SK-N-SH treated with all-trans-retinoic acid at 6 μM for 48 hours (cell line): Measurements from ENCODE around the gene MYH6.

ENCODE experiments used
- ATAC-seq: fragments of 200-7000 bp; cut with Tn5 transposase; 3 replicates; pipeline ENCODE4 v1.9.1; 2020; ENCODE audit warnings: mild to moderate bottlenecking, moderate library complexity
- BACH2 ChIP-seq: fragments of 250-450 bp; sonication (Bioruptor Pico); IDR thresholded peaks from 2 replicates; pipeline ENCODE4 v1.9.0; 2021; ENCODE audit warnings: mild to moderate bottlenecking, borderline replicate concordance
- CREB5 ChIP-seq: fragments of 250-450 bp; sonication (Bioruptor Pico); IDR thresholded peaks from 2 replicates; pipeline ENCODE4 v1.5.1; 2020; ENCODE audit warnings: low read depth, mild to moderate bottlenecking, moderate library complexity
- CSDC2 ChIP-seq: fragments of 250-450 bp; sonication (Bioruptor Pico); IDR thresholded peaks from 2 replicates; pipeline ENCODE4 v1.5.0; 2020; ENCODE audit warnings: mild to moderate bottlenecking, moderate library complexity
- ESRRG ChIP-seq: fragments of 250-450 bp; sonication (Bioruptor Pico); IDR thresholded peaks from 2 replicates; pipeline ENCODE4 v1.6.1; 2021; ENCODE audit warnings: mild to moderate bottlenecking
- PATZ1 ChIP-seq: fragments of 250-450 bp; sonication (Bioruptor Pico); IDR thresholded peaks from 2 replicates; pipeline ENCODE4 v1.8.0; 2020; ENCODE audit warnings: mild to moderate bottlenecking, moderate library complexity, borderline replicate concordance
- POU6F1 ChIP-seq: fragments of 250-450 bp; sonication (Bioruptor Pico); IDR thresholded peaks from 2 replicates; pipeline ENCODE4 v1.8.0; 2021; ENCODE audit warnings: low read depth, mild to moderate bottlenecking, moderate library complexity, borderline replicate concordance
- PPARA ChIP-seq: fragments of 250-450 bp; sonication (Bioruptor Pico); IDR thresholded peaks from 2 replicates; pipeline ENCODE4 v1.5.0; 2020; ENCODE audit warnings: mild to moderate bottlenecking, borderline replicate concordance
- RARB ChIP-seq: fragments of 250-450 bp; sonication (Bioruptor Pico); IDR thresholded peaks from 2 replicates; pipeline ENCODE4 v1.8.0; 2021; ENCODE audit warnings: mild to moderate bottlenecking, moderate library complexity
- SNAI2 ChIP-seq: fragments of 250-450 bp; sonication (Bioruptor Pico); IDR thresholded peaks from 2 replicates; pipeline ENCODE4 v1.5.0; 2020; ENCODE audit warnings: mild to moderate bottlenecking, moderate library complexity
- TCF4 ChIP-seq: fragments of 250-450 bp; sonication (Bioruptor Pico); IDR thresholded peaks from 2 replicates; pipeline ENCODE4 v1.8.0; 2021; ENCODE audit warnings: mild to moderate bottlenecking, moderate library complexity, borderline replicate concordance
- ZC3H10 ChIP-seq: fragments of 250-450 bp; sonication (Bioruptor Pico); IDR thresholded peaks from 2 replicates; pipeline ENCODE4 v1.5.1; 2021; ENCODE audit warnings: mild to moderate bottlenecking, moderate library complexity
- ZFP3 ChIP-seq: fragments of 250-450 bp; sonication (Bioruptor Pico); IDR thresholded peaks from 2 replicates; pipeline ENCODE4 v1.5.0; 2020; ENCODE audit warnings: mild to moderate bottlenecking, moderate library complexity
- ZFP30 ChIP-seq: fragments of 450-650 bp; formaldehyde crosslinking; IDR thresholded peaks from 2 replicates; pipeline ENCODE4 v1.5.0; 2022; ENCODE audit warnings: mild to moderate bottlenecking, moderate library complexity
- ZNF565 ChIP-seq: fragments of 450-650 bp; formaldehyde crosslinking; conservative IDR thresholded peaks from 2 replicates; pipeline ENCODE4 v1.5.0; 2020; ENCODE audit warnings: low read depth, mild to moderate bottlenecking, moderate library complexity
- ZNF70 ChIP-seq: fragments of 450-650 bp; formaldehyde crosslinking; IDR thresholded peaks from 2 replicates; pipeline ENCODE4 v1.5.0; 2020; ENCODE audit warnings: mild to moderate bottlenecking, moderate library complexity
- ZNF8 ChIP-seq: fragments of 450-650 bp; formaldehyde crosslinking; IDR thresholded peaks from 2 replicates; pipeline ENCODE4 v1.5.0; 2020; ENCODE audit warnings: mild to moderate bottlenecking, moderate library complexity
- TF ChIP-seq, protein P1 (sequence below): fragments of 250-450 bp; sonication (Bioruptor Pico); IDR thresholded peaks from 2 replicates; pipeline ENCODE4 v1.5.0; 2020; ENCODE audit warnings: mild to moderate bottlenecking, moderate library complexity
- TF ChIP-seq, protein P2 (sequence below): fragments of 250-450 bp; sonication (Bioruptor Pico); IDR thresholded peaks from 2 replicates; pipeline ENCODE4 v1.5.1; 2021; ENCODE audit warnings: mild to moderate bottlenecking, moderate library complexity

MYH6 gene

GRCh38 chr14:23361320-23361719 is 46.8 kb downstream of the MYH6 start:
- no peak for ATAC-seq
- no peak for TF ChIP-seq BACH2
- no peak for TF ChIP-seq PPARA (CRISPR knock-in tag)
- TF ChIP-seq TCF4 (CRISPR knock-in tag) = no peak
- no peak for TF ChIP-seq ZNF565
- TF ChIP-seq PATZ1 (CRISPR knock-in tag) = no peak
- TF ChIP-seq, protein P1, sequence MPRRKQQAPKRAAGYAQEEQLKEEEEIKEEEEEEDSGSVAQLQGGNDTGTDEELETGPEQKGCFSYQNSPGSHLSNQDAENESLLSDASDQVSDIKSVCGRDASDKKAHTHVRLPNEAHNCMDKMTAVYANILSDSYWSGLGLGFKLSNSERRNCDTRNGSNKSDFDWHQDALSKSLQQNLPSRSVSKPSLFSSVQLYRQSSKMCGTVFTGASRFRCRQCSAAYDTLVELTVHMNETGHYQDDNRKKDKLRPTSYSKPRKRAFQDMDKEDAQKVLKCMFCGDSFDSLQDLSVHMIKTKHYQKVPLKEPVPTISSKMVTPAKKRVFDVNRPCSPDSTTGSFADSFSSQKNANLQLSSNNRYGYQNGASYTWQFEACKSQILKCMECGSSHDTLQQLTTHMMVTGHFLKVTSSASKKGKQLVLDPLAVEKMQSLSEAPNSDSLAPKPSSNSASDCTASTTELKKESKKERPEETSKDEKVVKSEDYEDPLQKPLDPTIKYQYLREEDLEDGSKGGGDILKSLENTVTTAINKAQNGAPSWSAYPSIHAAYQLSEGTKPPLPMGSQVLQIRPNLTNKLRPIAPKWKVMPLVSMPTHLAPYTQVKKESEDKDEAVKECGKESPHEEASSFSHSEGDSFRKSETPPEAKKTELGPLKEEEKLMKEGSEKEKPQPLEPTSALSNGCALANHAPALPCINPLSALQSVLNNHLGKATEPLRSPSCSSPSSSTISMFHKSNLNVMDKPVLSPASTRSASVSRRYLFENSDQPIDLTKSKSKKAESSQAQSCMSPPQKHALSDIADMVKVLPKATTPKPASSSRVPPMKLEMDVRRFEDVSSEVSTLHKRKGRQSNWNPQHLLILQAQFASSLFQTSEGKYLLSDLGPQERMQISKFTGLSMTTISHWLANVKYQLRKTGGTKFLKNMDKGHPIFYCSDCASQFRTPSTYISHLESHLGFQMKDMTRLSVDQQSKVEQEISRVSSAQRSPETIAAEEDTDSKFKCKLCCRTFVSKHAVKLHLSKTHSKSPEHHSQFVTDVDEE (CRISPR knock-in tag) = no peak
- TF ChIP-seq ZNF70 (CRISPR knock-in tag) = no peak
- TF ChIP-seq, protein P2, sequence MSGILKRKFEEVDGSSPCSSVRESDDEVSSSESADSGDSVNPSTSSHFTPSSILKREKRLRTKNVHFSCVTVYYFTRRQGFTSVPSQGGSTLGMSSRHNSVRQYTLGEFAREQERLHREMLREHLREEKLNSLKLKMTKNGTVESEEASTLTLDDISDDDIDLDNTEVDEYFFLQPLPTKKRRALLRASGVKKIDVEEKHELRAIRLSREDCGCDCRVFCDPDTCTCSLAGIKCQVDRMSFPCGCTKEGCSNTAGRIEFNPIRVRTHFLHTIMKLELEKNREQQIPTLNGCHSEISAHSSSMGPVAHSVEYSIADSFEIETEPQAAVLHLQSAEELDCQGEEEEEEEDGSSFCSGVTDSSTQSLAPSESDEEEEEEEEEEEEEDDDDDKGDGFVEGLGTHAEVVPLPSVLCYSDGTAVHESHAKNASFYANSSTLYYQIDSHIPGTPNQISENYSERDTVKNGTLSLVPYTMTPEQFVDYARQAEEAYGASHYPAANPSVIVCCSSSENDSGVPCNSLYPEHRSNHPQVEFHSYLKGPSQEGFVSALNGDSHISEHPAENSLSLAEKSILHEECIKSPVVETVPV = no peak
- no peak for TF ChIP-seq ZC3H10
- no peak for TF ChIP-seq CSDC2 (CRISPR knock-in tag)
- TF ChIP-seq POU6F1 = no peak
- TF ChIP-seq CREB5 (CRISPR knock-in tag) = no peak
- TF ChIP-seq ZNF8 (CRISPR knock-in tag) = no peak
- no peak for TF ChIP-seq SNAI2 (CRISPR knock-in tag)
- no peak for TF ChIP-seq ZFP30 (CRISPR knock-in tag)
- no peak for TF ChIP-seq RARB (CRISPR knock-in tag)
- TF ChIP-seq ZFP3 = no peak
- no peak for TF ChIP-seq ESRRG

DNA sequence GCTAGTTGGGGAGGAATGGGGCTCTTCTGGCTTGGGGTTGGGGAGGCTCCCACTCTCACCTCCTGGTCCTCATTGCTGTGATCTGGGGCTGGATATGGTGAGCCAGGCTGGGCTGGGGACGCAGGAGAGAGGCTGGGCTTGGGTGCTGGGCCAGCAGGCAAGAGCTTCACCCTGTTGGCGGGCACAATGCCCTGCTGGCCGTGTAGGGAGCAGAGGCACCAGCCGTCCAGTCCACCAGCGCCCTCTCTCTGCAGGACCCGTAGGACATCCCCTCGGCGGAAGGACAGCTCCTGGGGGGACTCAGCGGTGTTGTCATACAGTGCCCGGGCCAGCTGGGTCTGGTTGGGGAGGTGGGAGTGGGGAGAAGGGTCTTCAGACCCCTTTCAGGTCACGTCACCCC is 47.6 kb downstream of the MYH6 start:
- no peak for ATAC-seq
- TF ChIP-seq, protein P1 (CRISPR knock-in tag) = no peak
- TF ChIP-seq CREB5 (CRISPR knock-in tag) (no peak), SNAI2 (CRISPR knock-in tag) (no peak), ZC3H10 (no peak)
- TF ChIP-seq, protein P2 = no peak
- TF ChIP-seq, all 23 proteins: peak for 0
